Smooth muscle cell (in vitro differentiated cells): ENCODE data around the gene MYEOV. TPM values are rescaled to one million over a fixed set of nuclear protein-coding genes. Genes with fewer than 3 reads are reported as not detected.

ENCODE experiments used
- DNase-seq: peaks from one replicate; lab custom pipeline; 2025; ENCODE audit not compliant: unreplicated experiment; lab: John Stamatoyannopoulos, UW
- H2AFZ ChIP-seq: fragments of 200-600 bp; sonication (generic); 2 replicates; pipeline ENCODE4 v1.6.0; 2016; ENCODE audit warnings: antibody characterized with exemption, low read depth, mild to moderate bottlenecking
- H3F3A ChIP-seq: fragments of 200-600 bp; sonication (generic); 2 replicates; pipeline ENCODE4 v1.6.0; 2017; ENCODE audit warnings: antibody characterized with exemption, low read depth
- H3K27ac ChIP-seq: fragments of 200-600 bp; sonication (generic); 2 replicates; pipeline ENCODE4 v1.5.1; 2016; ENCODE audit warnings: low read depth, mild to moderate bottlenecking
- H3K27me3 ChIP-seq: fragments of 200-600 bp; sonication (generic); 2 replicates; pipeline ENCODE4 v1.6.1; 2016; ENCODE audit warnings: low read depth, mild to moderate bottlenecking
- H3K36me3 ChIP-seq: fragments of 200-600 bp; sonication (generic); 2 replicates; pipeline ENCODE4 v1.5.1; 2016; ENCODE audit warnings: low read depth
- H3K4me1 ChIP-seq: fragments of 200-600 bp; sonication (generic); 2 replicates; pipeline ENCODE4 v1.5.1; 2016; ENCODE audit warnings: low read depth
- H3K4me2 ChIP-seq: fragments of 200-600 bp; sonication (generic); 2 replicates; pipeline ENCODE4 v1.6.0; 2016; ENCODE audit warnings: mild to moderate bottlenecking
- H3K4me3 ChIP-seq: fragments of 200-600 bp; sonication (generic); 2 replicates; pipeline ENCODE4 v1.5.1; 2016; ENCODE audit warnings: mild to moderate bottlenecking
- H3K79me2 ChIP-seq: fragments of 200-600 bp; sonication (generic); 2 replicates; pipeline ENCODE4 v1.6.0; 2016; ENCODE audit warnings: low read depth, mild to moderate bottlenecking
- H3K9ac ChIP-seq: fragments of 200-600 bp; sonication (generic); 2 replicates; pipeline ENCODE4 v1.6.0; 2016; ENCODE audit warnings: low read depth
- H3K9me3 ChIP-seq: fragments of 200-600 bp; sonication (generic); replicated peaks from 2 replicates; pipeline ENCODE4 v1.5.1; 2016; ENCODE audit warnings: low read depth
- H4K20me1 ChIP-seq: fragments of 200-600 bp; sonication (generic); 2 replicates; pipeline ENCODE4 v1.6.0; 2016; ENCODE audit warnings: low read depth
- WGBS: methylation state at CpG from one replicate; pipeline ENCODE4 v1.1.7; 2016; ENCODE audit warnings: low lambda C conversion rate; 5-methylcytosine and 5-hydroxymethylcytosine counted together
- polyA plus RNA-seq: library from polyadenylated mRNA; unstranded; fragments of >200 nt; fragmentation: Nextera tagmentation; extraction: Ambion mirVana; gene quantifications from 2 replicates; pipeline ENCODE4 v1.2.1, GENCODE V29; 2016
- total RNA-seq: library from RNA; depleted of rRNA; stranded (reverse); fragments of >200 nt; gene quantifications from 2 replicates; pipeline ENCODE4 v1.2.3, GENCODE V29; 2014
- TF ChIP-seq, protein P1 (sequence below): fragments of 200-600 bp; sonication (generic); IDR thresholded peaks from 2 replicates; pipeline ENCODE4 v1.5.1; 2017; ENCODE audit warnings: borderline replicate concordance, mild to moderate bottlenecking, antibody characterized with exemption; ENCODE audit not compliant: insufficient read depth, poor library complexity, severe bottlenecking

MYEOV gene
- total and polyA plus RNA-seq, 2 experiments from 2014 or later = 1.1 TPM; not detected in 1

GRCh38 chr11:69313992-69314391 lies 20.0 kb downstream of the MYEOV start:
- Histone ChIP-seq H3K4me3 (no peak overlapping the region), H2AFZ (no peak overlapping the region), H4K20me1 (no peaks in the 10 kb centered on the region), H3K36me3 (no peaks in the 10 kb centered on the region), H3K4me2 (no peak overlapping the region), H3K9me3 (no peaks in the 10 kb centered on the region), H3K27me3 (no peaks in the 10 kb centered on the region), H3K9ac (no peak overlapping the region), H3K4me1 (no peaks in the 10 kb centered on the region), H3K79me2 (no peaks in the 10 kb centered on the region), H3K27ac (no peak overlapping the region), H3F3A (peaks cover 7% of the 10 kb centered on the region)
- no peak for DNase-seq
- WGBS = no CpG with 5 or more reads among the region's 2 CpGs
- TF ChIP-seq, protein P1, sequence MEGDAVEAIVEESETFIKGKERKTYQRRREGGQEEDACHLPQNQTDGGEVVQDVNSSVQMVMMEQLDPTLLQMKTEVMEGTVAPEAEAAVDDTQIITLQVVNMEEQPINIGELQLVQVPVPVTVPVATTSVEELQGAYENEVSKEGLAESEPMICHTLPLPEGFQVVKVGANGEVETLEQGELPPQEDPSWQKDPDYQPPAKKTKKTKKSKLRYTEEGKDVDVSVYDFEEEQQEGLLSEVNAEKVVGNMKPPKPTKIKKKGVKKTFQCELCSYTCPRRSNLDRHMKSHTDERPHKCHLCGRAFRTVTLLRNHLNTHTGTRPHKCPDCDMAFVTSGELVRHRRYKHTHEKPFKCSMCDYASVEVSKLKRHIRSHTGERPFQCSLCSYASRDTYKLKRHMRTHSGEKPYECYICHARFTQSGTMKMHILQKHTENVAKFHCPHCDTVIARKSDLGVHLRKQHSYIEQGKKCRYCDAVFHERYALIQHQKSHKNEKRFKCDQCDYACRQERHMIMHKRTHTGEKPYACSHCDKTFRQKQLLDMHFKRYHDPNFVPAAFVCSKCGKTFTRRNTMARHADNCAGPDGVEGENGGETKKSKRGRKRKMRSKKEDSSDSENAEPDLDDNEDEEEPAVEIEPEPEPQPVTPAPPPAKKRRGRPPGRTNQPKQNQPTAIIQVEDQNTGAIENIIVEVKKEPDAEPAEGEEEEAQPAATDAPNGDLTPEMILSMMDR = no peak

- Histone ChIP-seq H3K36me3 (no peaks in the 10 kb centered on the region), H4K20me1 (no peaks in the 10 kb centered on the region), H3K4me3 (no peak overlapping the region), H3F3A (peaks cover 7% of the 10 kb centered on the region), H3K27me3 (no peaks in the 10 kb centered on the region), H2AFZ (no peak overlapping the region), H3K27ac (no peak overlapping the region), H3K4me2 (no peak overlapping the region), H3K79me2 (no peaks in the 10 kb centered on the region), H3K4me1 (no peaks in the 10 kb centered on the region), H3K9ac (no peak overlapping the region), H3K9me3 (no peaks in the 10 kb centered on the region)
- TF ChIP-seq, protein P1 = no peak
- no peak for DNase-seq
Measured at GRCh38 chr11:69314555-69314954, 20.6 kb downstream of the MYEOV start.

- TF ChIP-seq, protein P1 = no peak
- H3K79me2 ChIP-seq = no peaks in the 10 kb centered on the region
- H3K27ac ChIP-seq = no peak overlapping the region
- no peak overlapping the region for H3K9ac ChIP-seq
- peaks cover 7% of the 10 kb centered on the region for H3F3A ChIP-seq
- no peaks in the 10 kb centered on the region for H3K27me3 ChIP-seq
- no peak overlapping the region for H3K4me2 ChIP-seq
- H2AFZ ChIP-seq = no peak overlapping the region
- H3K36me3 ChIP-seq = no peaks in the 10 kb centered on the region
- H3K4me1 ChIP-seq = no peaks in the 10 kb centered on the region
- 80% methylated on average over 4 of the region's 4 CpGs for WGBS
- H3K9me3 ChIP-seq = no peaks in the 10 kb centered on the region
- no peak for DNase-seq
- H3K4me3 ChIP-seq = no peak overlapping the region
- H4K20me1 ChIP-seq = no peaks in the 10 kb centered on the region
Measured at GRCh38 chr11:69316956-69317355, 23.0 kb downstream of the MYEOV start.

GRCh38 chr11:69317401-69318092 lies 23.6 kb downstream of the MYEOV start:
- no peaks in the 10 kb centered on the region for H3K4me1 ChIP-seq
- DNase-seq = no peak
- H3F3A ChIP-seq = peaks cover 7% of the 10 kb centered on the region
- H4K20me1 ChIP-seq = no peaks in the 10 kb centered on the region
- H3K9me3 ChIP-seq = no peaks in the 10 kb centered on the region
- H2AFZ ChIP-seq = no peak overlapping the region
- 58% methylated on average over 2 of the region's 2 CpGs for WGBS
- H3K27me3 ChIP-seq = no peaks in the 10 kb centered on the region
- no peak overlapping the region for H3K4me3 ChIP-seq
- no peaks in the 10 kb centered on the region for H3K79me2 ChIP-seq
- H3K36me3 ChIP-seq = no peaks in the 10 kb centered on the region
- no peak overlapping the region for H3K4me2 ChIP-seq
- TF ChIP-seq, protein P1 = no peak
- no peak overlapping the region for H3K9ac ChIP-seq
- no peak overlapping the region for H3K27ac ChIP-seq
